Stimulated activated CD4-positive, alpha-beta T cell treated with anti-CD3 and anti-CD28 coated beads, Interleukin-4, amount 100 ng/mL, for 1 hour (primary cell): Measurements from ENCODE around the gene NR2F1-AS1.
"Not testable (repeated sequence)": the region's sequence is repeated elsewhere in the genome, so short reads cannot be mapped to it uniquely, and the experiment has no call there.

Source experiments
- DNase-seq: peaks from one replicate; pipeline ENCODE4 v3.0.0-alpha.2; 2020

NR2F1-AS1 gene

DNA sequence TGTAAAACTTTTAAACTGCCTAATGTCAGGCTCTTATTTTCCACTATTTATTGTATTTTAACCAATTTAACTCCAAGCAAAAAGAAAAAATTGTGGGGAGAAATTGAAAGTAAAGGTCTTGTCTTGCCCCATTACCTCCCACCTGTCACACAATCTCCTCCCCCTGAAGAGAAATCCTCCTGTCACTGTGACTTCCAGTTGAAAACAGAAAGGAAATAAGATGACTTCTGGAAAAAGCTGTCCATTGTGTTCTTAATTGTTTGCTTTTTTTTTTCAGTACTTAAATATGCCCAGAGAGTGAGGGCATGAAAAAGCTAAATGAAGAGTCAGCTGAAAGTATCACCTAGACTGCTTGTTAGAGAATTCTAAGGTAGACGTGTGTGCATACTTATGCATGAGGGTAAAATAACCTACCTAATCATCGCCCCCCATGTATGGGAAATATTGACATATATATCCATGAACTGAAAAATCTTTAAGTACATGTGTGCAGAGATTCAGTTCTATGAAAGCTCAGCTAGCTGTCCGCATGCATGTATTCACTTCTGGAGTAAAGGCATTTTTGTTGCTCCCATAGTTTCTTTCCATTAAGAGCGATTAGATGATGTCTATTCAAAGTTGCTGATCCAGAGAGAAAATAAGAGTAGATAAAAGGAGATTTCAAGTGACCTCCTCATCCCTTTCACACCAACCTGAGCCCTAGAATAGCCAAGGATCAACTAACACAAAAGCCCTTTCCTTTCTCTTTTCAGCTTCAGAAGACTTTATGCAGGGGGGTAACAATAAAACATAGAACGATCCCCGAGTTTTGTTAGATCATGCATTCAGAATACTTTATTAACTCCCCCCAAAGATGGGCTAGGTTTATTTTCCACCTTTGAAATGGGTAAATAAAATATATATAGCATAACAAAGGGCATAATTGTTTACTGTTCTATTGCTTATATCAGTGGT lies 5.3 kb downstream of the NR2F1-AS1 start:
- no peak for DNase-seq

DNA sequence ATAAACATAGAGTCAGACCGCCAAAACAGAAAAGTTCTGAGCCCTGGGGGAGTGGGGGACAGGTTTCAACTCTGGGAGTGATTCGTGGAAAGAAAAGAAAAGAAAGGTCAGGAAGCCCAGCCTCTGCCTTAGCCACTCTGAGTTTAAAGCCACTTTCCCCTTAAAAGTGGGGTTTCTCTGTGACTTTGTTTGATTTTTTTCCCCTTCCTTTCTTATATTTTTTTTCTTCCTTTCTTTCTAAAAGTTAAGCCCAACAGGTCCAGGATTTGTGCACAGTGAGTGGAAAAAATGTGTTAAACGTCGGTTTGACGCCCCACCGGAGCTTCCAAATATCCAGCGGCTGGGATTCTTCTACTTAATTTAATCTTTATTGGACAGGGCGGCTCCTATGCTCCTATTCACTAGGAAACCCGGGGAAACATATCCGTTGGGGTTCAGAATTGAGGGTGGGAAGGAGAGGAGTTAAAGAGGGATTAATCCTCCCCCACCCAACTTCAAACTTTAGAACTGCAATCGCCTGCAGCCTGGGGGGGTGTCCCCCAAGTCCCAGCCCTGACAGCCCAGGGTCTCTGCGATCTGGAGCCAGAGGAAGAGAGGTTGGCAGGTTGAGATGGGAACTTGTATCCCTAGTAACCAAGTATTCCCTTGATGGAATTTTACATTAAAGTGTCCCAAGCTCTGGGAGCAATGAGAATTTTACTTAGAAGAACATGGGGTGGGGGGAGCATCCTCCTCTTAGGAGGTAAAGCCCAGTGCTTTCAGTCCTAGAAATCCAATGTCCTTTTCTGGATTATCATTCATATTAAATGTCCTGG lies 6.3 kb downstream of the NR2F1-AS1 start:
- DNase-seq, result no peak

DNA sequence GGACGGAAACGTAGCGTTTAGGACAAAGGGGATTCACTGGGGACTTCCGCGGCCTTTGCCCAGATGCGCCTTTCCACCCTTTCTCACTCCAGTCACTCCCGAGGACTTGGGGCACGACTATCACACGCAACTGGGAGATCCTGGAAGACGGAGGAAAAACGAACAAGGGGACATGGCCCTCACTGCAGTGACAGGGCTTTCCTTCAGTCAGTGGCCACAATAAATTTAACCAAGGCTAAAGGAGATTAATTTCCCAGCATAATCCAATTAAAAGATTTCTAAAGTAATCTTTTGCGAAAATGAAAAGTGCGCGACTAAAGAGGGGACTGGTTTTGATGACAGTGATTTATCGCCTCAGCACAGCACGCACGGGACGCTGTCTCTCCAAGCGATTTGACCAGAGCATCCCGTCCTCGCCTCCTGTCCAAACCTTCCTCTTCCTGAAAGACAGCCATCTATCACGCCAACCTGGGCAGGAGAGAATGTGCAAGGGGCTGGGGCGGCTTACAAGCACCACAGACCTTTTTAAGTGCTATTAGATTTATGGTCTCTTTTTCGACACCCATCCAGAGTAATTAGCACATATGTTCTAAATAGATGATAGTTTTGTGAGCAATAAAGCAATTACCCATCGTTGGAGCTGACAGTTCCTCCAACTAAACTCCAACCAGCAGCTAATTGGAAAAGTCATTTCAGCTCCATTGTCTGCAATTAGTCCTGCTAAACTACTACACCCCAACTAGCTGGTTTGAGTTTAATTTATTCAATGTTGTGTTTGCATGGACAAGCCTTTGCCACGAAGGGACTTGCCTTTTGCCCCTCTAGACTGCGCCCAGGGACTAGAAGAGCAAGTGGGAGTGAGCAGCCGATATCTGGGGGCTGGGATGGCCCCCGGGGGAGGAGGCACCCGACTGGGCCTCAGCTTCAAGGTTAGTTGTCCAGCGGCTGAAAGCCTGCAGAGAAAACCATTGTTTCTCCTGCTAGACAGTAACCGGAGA lies 7.4 kb downstream of the NR2F1-AS1 start:
- DNase-seq, result no peak

DNA sequence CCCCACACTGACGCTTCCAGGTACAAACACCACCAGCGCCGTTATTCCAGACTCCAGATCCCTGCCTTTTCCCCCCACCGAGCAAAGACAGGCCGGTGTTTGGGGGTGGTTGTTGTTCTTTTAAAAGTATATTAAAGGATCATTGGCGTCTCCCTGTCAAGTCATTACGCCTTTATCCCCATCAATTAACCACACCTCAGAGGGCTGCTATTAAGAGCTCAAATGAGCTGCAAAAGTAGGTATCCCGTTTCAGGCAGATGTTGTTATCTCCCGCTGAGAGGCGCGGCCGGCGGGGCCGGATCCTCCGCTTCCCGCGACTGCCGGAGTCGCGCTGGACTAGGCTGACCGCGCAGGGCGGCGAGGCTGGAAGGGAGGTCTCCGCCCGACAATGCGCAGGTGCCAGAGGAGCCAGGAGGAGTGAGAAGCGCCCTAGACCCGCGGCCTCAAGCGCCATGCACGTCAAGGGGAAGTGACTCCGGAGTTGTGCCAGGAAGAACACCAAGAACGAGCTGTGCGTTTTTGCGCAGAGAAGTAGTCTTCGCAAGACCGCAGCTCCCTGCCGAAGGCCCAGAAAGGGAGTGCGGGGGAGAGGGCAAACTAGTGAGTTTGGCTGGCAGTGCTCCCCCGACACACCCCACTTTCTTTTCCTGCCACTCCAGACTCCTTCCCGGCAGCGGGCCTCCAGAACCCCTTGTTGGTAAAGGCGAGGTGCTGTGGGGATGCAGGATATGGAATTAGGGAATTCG lies 8.2 kb downstream of the NR2F1-AS1 start:
- DNase-seq, result no peak

DNA sequence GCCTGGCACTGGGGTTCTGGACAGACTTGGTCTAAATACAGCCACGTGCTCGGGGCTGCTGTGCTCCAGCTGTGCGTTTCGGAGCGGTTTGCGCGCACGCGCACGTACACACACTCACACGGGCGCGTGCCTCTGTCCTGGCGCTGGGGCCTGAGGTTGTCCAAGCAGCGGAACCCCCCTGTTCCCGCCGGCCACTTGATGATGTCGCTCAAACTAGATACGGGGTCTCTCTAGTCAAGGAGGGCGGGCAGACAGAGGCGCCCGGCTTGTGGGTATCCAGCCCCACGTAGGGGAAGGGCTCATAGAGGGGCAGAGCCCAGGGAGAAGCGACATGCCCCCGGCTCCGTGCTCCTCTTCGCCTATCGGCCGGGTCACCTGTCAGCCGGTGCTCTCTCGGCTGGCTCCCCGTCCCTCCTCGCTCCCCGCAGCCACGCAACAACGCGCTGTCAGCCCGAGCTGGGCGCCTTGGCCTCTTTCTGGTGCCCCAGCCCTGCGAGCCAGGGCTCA lies 8.9 kb downstream of the NR2F1-AS1 start:
- DNase-seq, result no peak

DNA sequence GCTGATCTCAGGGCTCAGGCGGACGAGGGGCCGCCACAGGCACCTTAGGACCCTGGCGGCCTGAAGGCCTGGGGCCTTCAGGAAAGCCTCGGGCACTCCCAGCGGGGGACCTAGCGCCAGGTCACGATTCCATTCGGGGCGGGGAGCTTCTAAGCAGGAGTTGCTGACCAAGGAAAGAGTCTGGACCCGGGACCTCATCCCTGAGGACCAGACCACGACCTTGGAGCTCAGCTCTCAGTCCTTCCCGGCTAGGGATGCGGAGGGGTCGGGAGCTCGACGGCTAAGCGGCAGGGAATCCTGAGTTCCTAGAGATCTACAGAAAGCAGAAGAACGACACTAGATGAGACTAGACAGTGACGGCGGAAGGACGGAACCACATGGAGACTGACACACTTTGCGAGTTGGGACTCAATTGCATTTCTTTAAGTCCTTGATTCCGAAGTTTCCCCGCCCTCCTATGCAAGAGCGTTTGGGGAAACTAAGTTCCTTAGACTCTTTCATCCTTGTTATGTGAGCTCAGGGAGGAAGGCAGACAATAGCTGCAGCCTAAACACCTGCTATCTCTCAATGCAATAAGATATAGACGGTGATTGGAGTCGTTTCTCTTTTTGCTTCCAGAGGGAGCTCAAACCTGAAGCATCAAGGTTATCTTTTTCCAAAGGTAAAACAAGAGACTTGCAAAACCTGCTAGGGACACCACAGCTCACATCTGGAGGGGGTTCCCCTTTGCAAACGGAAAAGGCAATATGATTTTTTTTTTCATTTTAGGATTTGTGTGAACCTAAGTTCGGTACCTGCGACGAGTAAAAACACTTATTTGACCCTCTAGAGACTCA lies 9.7 kb downstream of the NR2F1-AS1 start:
- DNase-seq, result no peak

DNA sequence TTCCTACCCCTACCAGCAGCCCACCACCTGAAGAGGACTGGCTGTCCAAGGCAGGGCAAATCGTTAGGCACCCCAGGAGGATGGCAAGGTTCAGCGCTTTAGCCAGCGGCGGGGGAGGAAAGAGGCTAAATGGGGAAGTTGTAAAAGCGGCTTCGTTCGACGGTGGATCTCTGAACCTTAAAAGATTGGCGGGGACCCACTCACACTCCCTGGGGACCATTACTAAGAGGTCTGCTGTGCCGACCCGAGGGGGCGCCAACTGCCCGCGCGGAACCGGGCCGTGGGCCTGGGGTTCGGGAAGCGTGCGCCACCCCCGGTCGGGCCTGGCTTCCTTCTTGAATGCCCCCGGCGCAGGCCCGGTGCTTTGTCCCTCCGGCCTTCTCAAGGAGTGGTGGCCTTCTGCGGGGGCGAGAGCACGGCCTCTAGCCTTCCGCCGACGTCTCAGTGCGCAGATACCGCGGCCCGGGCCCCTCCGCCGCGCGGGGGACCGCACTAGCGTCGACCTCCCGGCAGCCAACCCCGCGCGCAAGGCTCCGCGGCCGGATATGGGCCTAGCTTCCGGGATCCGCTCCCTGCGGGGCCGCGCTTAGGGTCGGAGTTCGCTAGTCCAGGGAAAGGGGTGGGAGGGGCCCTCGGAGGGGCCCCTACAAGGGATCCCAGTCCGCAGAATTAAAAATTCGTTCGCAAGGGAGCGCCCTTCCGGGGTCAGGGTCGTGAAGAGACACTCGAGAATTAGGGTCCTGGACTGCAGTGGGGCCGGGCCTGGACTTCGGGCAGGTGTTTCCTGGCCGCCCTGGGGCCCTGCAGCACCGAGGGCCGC lies 10.5 kb downstream of the NR2F1-AS1 start:
- no peak for DNase-seq

DNA sequence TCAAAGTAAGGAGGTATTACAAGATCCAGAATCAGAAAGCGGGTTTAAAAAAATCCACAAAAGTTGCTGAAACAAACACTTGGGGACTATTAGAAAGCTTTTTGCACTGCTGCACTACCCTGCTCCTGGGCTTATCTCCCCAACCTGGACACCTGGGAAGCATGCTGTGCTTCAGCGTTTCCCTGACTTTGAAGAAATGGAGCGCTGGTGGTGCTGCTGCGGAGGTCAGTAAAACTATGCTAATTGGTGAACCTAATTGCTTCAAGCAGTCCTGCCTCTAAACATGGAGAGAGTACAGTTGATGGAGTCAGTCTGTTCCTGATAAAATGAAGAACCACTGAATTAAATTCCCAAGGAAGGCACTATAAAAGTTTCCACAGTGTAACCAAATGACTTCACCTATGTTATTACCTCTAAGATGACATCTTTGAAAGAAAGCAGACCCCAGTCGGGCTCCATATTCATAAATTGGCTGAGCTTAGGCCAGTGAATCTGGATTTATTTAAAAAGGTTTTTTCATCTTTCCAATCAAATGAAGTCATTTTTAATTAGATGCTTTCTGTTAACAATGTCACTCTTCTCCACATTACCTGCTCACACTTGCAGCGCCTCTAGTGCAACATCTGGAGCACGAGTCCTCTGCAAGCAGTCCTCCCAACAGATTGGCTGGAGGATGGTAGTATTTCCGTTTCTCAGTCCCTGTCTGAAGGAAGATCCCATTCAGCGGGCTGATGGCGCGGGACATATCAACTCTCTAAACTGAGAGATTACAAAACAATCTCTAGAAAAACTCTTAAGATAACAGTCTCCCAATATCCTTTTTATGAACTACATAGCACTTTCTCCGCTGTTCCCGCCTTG lies 11.5 kb downstream of the NR2F1-AS1 start:
- no peak for DNase-seq

DNA sequence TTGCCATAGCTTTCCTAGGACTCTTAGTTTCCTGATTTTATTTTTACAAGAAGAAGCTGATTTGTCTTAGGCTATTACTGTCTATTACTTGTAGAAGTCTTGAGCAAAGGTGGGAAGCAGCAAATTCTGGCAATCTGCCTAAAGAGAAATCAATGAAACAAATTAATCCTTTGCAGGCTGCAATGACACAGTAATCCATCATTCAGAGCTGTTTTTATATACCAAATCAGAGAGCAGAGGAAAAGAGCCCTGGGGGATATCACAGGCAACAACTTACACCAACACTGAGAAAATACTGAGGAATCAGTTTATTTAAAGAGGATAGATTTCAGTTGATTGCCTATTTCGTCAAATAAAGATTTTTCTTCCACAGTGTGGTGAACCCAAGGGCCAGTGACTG lies 13.6 kb downstream of the NR2F1-AS1 start:
- DNase-seq, result no peak

DNA sequence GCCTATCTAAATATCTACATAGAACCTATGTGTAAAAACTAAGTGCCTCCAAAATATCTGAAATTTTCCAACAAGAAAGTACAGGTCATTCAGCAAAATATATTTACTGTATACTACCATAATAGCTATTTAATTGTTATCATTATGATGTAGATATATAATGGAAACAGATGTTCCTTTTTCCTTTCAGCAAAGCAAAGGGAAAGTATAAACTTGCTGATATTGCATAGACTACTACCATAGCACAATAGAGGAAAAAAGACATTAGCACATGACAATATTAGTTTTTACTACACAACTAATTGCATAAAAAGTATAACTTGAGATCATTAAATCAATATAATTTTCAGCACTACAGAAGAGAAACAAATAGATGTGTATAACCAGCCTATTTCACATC lies 14.9 kb downstream of the NR2F1-AS1 start:
- DNase-seq, result no peak

DNA sequence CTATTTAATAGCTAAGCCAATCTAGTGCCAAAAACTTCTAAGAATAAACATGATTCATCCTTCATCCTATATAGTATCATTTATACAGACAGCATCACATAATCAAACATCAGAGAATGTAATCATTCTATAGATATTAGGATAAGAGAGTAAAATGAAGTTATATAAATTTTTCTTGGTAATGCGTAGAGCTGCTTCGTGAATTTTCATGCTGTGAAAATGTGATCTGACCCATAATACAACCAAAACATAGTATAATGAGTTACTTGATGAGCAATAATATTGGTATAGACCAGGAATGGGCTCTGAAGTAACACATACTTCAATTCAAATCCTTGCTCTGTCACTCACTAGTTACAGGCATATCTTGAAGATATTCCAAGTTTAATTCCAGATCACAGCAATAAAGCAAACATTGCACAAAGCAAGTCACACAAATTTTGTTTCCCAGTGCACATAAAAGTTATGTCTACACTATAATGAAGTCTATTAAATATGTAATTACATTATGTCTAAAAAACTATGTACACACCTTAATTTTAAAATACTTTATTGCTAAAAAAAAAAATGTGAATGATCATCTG lies 23.9 kb downstream of the NR2F1-AS1 start:
- no peak for DNase-seq

DNA sequence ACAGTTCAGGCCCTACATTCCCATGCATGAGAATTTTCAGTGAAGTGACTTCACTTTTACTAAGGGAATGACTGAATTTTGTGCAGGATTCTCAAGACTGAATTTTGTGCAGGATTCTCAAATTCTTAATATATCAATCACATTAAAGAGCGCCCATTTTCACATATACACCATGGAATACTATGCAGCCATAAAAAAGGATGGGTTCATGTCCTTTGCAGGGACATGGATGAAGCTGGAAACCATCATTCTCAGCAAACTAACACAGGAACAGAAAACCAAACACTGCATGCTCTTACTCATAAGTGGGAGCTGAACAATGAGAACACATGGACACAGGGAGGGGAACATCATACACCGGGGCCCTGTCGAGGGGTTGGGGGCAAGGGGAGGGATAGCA lies 31.4 kb downstream of the NR2F1-AS1 start:
- not testable (repeated sequence) for DNase-seq

DNA sequence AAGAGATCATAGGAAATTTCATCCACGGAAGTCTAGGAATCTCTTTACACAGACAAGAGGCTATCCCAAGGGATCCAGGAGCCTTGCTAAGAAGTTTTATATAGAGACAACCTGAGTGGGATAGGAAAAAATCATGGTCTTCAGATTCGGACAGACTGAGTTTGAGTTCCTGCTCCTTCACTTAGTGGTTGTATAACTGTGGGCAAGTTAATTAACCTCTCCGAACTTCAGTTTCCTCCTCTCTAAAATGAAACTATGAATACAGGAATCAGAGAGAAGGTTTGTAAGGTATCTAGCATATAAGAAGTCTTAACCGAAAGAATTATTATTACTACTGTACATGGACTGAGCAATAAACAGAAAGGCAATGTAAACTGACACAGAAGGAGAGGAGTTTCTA lies 35.1 kb downstream of the NR2F1-AS1 start:
- no peak for DNase-seq

DNA sequence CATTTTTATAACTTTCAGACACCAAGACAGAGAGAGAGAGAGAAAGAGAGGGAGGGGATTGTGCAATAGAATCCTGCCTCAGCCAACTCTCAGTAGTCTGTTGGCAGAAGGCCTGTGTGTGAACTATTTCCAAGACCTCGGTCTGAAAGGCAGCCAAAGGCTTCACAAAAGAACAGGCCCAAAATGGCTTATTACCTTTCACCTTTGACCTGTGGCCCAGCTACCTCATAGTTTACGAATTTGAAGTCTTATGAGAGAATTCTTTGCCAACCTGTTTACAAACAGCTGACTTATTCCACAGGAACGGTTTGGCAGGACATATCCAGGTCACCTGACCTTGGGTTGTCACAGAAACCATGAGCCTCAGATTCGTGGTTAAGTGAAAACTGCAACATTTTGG lies 48.6 kb downstream of the NR2F1-AS1 start:
- DNase-seq, result no peak

DNA sequence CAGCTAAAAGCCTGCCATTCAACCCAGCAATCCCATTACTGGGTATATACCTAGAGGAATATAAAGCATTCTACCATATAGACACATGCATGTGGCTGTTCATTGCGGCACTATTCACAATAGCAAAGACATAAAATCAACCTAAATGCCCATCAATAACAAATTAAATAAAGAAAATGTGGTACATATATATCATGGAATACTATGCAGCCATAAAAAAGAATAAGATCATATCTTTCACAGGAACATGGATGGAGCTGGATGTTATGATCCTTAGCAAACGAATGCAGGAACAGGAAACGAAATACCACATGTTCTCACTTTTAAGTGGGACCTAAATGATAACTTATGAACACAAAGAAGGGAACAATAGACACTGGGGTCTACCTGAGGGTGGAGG lies 59.2 kb downstream of the NR2F1-AS1 start:
- DNase-seq, result not testable (repeated sequence)

DNA sequence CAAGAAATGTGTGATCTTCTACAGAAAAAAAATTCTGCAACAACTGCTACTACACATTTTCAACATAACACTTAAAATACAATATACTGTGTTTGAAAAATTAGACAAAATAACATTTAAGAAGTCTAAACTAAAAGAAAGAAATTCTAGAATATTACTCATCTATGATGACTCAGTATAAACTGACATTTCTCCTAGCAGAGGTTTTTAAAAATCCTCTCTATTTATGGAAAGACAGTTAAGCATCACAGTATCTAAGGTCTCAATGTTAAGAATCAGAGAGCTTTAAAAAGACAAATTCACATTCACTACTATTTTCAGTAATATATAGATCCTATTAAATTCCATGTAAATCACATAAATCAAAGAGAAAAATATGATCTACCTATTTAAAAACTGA lies 61.3 kb downstream of the NR2F1-AS1 start:
- DNase-seq, result no peak

DNA sequence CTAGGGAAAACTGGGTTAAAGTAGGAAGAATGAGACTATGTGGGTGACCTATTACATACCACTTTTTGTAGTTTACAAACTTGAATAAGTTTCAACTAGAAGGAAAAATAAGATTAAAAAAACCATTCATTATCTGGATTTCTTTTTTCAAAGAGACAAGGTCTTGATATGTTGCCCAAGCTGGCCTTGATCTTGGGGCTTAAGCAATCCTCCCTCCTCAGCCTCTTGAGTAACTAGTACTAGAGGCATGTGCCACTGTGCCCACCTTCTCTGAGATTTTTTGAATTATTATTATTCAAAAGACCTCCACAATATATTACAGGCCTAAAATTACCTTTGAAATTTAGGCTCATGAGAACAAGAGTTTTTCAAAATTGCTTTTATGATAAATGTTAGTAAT lies 63.2 kb downstream of the NR2F1-AS1 start:
- DNase-seq, result no peak

DNA sequence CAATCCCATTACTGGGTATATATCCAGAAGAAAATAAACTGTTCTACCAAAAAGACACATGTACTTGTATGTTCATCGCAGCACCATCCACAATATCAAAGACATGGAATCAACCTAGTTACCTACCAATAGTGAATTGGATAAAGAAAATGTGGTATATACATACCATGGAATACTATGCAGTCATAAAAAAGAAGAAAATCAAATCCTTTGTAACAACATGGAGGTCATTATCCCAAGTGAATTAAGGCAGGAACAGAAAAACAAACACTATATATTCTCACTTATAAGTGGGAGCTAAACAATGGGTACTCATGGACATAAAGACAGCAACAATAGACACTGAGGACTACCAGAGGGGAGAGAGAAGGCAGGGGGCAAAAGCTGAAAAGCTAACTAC lies 67.7 kb downstream of the NR2F1-AS1 start:
- no peak for DNase-seq
